ENCODE measurements around the gene SLC35F3.

DNA sequence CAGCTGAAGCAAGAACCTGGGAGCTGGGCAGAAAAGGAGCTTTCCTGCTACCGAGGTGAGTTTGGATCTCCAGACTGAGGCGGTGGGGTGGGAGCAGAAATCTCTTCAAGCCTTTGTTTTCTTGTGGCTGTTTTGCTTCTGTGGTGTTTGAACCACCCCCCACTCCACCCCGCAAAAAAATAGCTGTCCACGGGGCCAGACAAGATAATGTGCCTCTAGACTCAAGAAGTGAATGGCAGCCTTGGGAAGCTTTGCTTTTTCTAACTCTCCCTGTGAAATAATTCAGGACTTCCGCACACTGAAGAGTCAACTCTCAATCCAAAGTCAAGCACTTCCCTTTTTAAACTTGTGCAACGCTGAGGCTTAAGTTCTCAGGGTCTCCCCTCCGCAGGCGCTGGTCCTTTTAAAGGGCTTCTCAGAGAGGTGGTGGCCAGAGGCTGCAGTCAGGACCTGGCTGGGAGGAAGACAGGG is 309.2 kb downstream of the SLC35F3 start:
- TF ChIP-seq, protein P1, sequence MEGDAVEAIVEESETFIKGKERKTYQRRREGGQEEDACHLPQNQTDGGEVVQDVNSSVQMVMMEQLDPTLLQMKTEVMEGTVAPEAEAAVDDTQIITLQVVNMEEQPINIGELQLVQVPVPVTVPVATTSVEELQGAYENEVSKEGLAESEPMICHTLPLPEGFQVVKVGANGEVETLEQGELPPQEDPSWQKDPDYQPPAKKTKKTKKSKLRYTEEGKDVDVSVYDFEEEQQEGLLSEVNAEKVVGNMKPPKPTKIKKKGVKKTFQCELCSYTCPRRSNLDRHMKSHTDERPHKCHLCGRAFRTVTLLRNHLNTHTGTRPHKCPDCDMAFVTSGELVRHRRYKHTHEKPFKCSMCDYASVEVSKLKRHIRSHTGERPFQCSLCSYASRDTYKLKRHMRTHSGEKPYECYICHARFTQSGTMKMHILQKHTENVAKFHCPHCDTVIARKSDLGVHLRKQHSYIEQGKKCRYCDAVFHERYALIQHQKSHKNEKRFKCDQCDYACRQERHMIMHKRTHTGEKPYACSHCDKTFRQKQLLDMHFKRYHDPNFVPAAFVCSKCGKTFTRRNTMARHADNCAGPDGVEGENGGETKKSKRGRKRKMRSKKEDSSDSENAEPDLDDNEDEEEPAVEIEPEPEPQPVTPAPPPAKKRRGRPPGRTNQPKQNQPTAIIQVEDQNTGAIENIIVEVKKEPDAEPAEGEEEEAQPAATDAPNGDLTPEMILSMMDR (conservative IDR thresholded peaks at IDR 0.05; ENCODE audit: low read length), result no peak
- TF ChIP-seq EZH2phosphoT487 (IDR thresholded peaks at IDR 0.05; ENCODE audit: borderline replicate concordance, low read depth, low read length), result no peak
